22Rv1 (cell line): ENCODE results near the gene TBC1D2B.

Experiments used
- CTCF ChIP-seq: fragments of 450-650 bp; IDR thresholded peaks from 2 replicates; pipeline ENCODE4 v1.5.1; 2017; ENCODE audit warnings: mild to moderate bottlenecking
- ZFX ChIP-seq: fragments of 450-650 bp; IDR thresholded peaks from 2 replicates; pipeline ENCODE4 v1.6.1; 2017; ENCODE audit warnings: antibody characterized with exemption, borderline replicate concordance

GRCh38 chr15:77989296-77990143 is 88.0 kb downstream of the TBC1D2B start:
- no peak for TF ChIP-seq CTCF
- no peak for TF ChIP-seq ZFX
